HEK293T (cell line): ENCODE data around the gene MOXD1.
"Not testable (repeated sequence)": the region's sequence is repeated elsewhere in the genome, so short reads cannot be mapped to it uniquely, and the experiment has no call there.

ENCODE experiments used
- CTCF ChIA-PET: fragments of 350-600 bp; formaldehyde crosslinking; extraction: SDS; loops from one replicate; lab custom pipeline; 2021; ENCODE audit warnings: antibody characterized with exemption, inconsistent platforms; lab: Yijun Ruan, JAX
- POLR2A ChIA-PET: fragments of 350-600 bp; formaldehyde crosslinking; extraction: SDS; loops from one replicate; lab custom pipeline; 2020; ENCODE audit warnings: antibody characterized with exemption, inconsistent platforms; lab: Yijun Ruan, JAX
- DNase-seq: peaks from one replicate; pipeline ENCODE4 v3.0.0; 2012; ENCODE audit warnings: mixed read lengths; ENCODE audit errors: extremely low spot score
- ARNT ChIP-seq: fragments of 450-650 bp; IDR thresholded peaks from 2 replicates; pipeline ENCODE4 v1.6.1; 2017; ENCODE audit warnings: mild to moderate bottlenecking
- BHLHE40 ChIP-seq: fragments of 450-650 bp; IDR thresholded peaks from 2 replicates; pipeline ENCODE4 v1.6.1; 2016; ENCODE audit warnings: mild to moderate bottlenecking, moderate library complexity, borderline replicate concordance
- CTBP1 ChIP-seq: fragments of 450-650 bp; IDR thresholded peaks from 2 replicates; pipeline ENCODE4 v1.6.1; 2016; ENCODE audit warnings: borderline replicate concordance
- ELF4 ChIP-seq: fragments of 450-650 bp; IDR thresholded peaks from 2 replicates; pipeline ENCODE4 v1.6.1; 2017; ENCODE audit warnings: antibody characterized with exemption
- FOXA1 ChIP-seq: fragments of 450-650 bp; IDR thresholded peaks from 2 replicates; pipeline ENCODE4 v1.6.1; 2016; ENCODE audit warnings: mild to moderate bottlenecking
- FOXK2 ChIP-seq: fragments of 450-650 bp; IDR thresholded peaks from 2 replicates; pipeline ENCODE4 v1.6.1; 2016; ENCODE audit warnings: mild to moderate bottlenecking
- FOXM1 ChIP-seq: fragments of 450-650 bp; IDR thresholded peaks from 2 replicates; pipeline ENCODE4 v1.6.1; 2017; ENCODE audit warnings: mild to moderate bottlenecking, borderline replicate concordance
- HDGF ChIP-seq: fragments of 450-650 bp; IDR thresholded peaks from 2 replicates; pipeline ENCODE4 v1.6.1; 2017; ENCODE audit warnings: antibody characterized with exemption, borderline replicate concordance
- L3MBTL2 ChIP-seq: fragments of 450-650 bp; conservative IDR thresholded peaks from 2 replicates; pipeline ENCODE4 v1.6.1; 2016; ENCODE audit warnings: mild to moderate bottlenecking
- LEF1 ChIP-seq: fragments of 450-650 bp; IDR thresholded peaks from 2 replicates; pipeline ENCODE4 v1.6.1; 2017; ENCODE audit warnings: mild to moderate bottlenecking, borderline replicate concordance
- NFRKB ChIP-seq: fragments of 450-650 bp; IDR thresholded peaks from 2 replicates; pipeline ENCODE4 v1.6.1; 2016; ENCODE audit warnings: mild to moderate bottlenecking, moderate library complexity
- SP1 ChIP-seq: fragments of 450-650 bp; IDR thresholded peaks from 2 replicates; pipeline ENCODE4 v1.6.1; 2017
- SUZ12 ChIP-seq: fragments of 450-650 bp; IDR thresholded peaks from 2 replicates; pipeline ENCODE4 v1.6.1; 2016; ENCODE audit warnings: mild to moderate bottlenecking
- TARDBP ChIP-seq: fragments of 450-650 bp; IDR thresholded peaks from 2 replicates; pipeline ENCODE4 v1.6.1; 2016
- ZNF384 ChIP-seq: fragments of 450-650 bp; IDR thresholded peaks from 2 replicates; pipeline ENCODE4 v1.6.1; 2016
- TF ChIP-seq, protein P1 (sequence below): fragments of 450-650 bp; IDR thresholded peaks from 2 replicates; pipeline ENCODE4 v1.6.1; 2016

The MOXD1 gene

DNA sequence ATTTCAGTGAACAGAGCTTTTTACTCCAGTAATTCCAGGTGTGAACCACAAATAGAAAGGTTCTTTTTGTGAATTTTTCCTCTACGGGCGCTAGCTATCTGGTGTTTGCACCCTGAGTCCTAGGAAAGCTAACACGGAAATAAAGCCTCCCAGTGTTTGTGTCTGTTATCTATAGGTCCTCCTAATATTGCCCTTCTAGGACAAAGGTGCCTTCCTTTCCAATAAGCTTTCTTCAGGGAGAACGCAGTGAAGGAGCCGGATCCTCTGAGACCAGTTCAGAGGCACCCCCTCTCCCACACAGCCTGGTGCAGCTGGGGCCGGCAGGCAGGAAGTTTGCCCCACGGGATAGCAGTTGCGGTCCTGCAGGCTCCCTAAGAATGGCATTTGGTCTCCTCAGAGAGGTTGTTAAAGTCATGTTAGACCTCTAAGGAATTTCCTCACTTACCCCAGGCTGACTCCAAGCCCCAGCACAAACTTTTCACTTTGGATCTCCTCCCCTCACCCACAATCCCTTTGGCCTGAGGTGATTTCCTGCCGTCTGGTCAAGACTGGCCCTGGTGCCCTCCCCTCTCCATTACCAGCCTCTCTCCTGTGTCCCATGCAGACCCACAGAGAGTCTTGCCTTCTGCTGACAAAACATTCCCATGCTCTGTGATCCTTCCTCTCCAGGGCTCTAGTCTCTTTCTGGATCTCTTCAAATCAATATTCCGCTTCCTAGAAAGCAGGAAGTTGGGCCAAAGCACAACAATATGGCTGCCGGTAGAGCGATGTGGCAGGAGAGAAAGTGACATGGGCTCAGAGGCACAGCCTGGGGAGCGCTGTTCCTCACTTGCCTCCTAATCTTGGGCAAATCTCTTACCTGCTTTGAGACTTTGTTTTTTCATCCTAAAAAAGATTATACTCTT is 126.0 kb downstream of the MOXD1 start:
- no peak for DNase-seq
- no peak for TF ChIP-seq SUZ12
- TF ChIP-seq, protein P1, sequence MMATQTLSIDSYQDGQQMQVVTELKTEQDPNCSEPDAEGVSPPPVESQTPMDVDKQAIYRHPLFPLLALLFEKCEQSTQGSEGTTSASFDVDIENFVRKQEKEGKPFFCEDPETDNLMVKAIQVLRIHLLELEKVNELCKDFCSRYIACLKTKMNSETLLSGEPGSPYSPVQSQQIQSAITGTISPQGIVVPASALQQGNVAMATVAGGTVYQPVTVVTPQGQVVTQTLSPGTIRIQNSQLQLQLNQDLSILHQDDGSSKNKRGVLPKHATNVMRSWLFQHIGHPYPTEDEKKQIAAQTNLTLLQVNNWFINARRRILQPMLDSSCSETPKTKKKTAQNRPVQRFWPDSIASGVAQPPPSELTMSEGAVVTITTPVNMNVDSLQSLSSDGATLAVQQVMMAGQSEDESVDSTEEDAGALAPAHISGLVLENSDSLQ: no peak
- no peak for TF ChIP-seq CTBP1
- no peak for TF ChIP-seq NFRKB
- no peak for TF ChIP-seq SP1
- CTCF ChIA-PET: interaction anchor here (0.6 to 1.0 kb wide), 2 partner anchors 23 to 207 kb away, joined by 3 to 4 read pairs; no protein-coding TSS in a partner anchor
- POLR2A ChIA-PET: no interaction called here

DNA sequence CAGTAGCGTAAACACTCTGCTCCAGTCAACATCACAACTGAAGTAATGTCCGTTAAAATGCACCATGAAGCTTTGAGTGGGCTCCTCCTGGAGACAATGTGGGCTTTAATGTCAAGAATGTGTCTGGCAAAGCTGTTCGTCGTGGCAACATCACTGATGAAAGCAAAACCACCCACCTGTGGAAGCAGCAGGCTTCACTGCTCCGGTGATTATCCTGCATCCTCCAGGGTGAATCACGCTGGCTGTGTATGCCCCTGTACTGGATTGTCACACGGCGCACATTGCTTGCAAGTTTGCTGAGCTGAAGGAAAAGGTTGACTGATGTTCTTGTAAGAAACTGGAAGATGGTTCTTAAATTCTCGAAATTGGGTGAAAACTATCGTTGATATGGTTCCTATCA is 128.5 kb downstream of the MOXD1 start:
- TF ChIP-seq LEF1: no peak
- no peak for TF ChIP-seq TARDBP
- no peak for TF ChIP-seq ARNT
- TF ChIP-seq SUZ12: no peak
- no peak for TF ChIP-seq FOXK2
- no peak for TF ChIP-seq SP1
- no peak for TF ChIP-seq ELF4
- CTCF ChIA-PET: interaction anchor here (0.7 to 1.0 kb wide), 3 partner anchors 9 to 12 kb away, joined by 3 read pairs; no protein-coding TSS in a partner anchor
- DNase-seq: no peak
- POLR2A ChIA-PET: interaction anchor here (0.8 kb wide), 1 partner anchor 240 kb away, joined by 3 read pairs; the partner anchor contains the start of gene STX7

DNA sequence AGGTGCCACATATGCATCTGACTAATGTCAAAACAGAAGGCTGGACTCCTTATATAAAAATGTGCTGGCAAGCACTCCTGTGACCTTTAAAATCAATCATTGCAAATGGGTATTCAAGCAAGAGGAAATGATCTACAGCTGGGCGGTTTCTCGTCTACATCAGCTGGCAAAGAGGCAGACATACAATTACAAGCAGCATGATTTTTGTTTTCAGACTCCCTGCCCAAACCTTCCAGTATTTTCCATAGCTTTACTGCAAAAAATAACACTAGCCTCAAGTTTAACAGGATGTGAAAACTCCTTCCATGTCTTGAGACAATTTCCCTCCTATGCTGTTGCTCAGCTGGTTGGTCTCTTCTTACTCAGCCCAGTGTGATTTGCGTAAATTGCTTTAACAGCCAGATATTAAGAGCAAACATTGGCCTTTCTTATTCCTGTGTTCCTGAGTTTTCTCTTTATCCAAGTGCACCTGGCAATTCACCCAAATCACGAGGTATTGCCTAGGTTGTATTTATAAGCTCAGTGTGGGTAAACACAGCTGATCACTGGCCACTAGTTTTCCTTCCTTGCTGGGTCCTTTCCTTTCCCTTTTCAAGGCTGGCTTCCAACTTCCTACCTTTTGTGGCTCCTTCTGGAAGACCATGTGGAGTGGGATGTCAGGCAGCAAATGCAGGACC is 130.4 kb downstream of the MOXD1 start:
- DNase-seq: no peak
- TF ChIP-seq BHLHE40: no peak
- no peak for TF ChIP-seq ZNF384
- no peak for TF ChIP-seq L3MBTL2
- TF ChIP-seq, protein P1: no peak
- no peak for TF ChIP-seq NFRKB
- TF ChIP-seq ELF4: no peak
- no peak for TF ChIP-seq HDGF
- TF ChIP-seq LEF1: no peak
- no peak for TF ChIP-seq TARDBP
- CTCF ChIA-PET: interaction anchor here (5.6 kb wide), 1 partner anchor 9 kb away, joined by 37 read pairs; no protein-coding TSS in a partner anchor
- POLR2A ChIA-PET: no interaction called here

DNA sequence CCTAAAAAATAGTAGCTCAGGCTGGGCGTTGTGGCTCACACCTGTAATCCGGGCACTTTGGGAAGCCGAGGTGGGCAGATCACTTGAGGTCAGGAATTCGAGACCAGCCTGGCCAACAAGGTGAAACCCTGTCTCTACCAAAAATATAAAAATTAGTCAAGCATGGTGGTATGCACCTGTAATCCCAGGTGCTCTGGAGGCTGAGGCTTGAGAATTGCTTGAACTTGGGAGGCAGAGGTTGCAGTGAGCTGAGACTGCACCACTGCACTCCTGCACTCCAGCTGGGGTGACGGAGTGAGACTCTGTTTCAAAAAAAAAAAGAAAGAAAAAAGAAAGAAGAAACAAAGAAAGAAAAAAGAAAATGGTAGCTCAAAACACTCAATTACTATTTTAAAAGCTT is 132.6 kb downstream of the MOXD1 start:
- DNase-seq, POLR2A ChIA-PET: not testable (repeated sequence)
- CTCF ChIA-PET: interaction anchor here (5.6 kb wide), 1 partner anchor 11 kb away, joined by 37 read pairs; no protein-coding TSS in a partner anchor

DNA sequence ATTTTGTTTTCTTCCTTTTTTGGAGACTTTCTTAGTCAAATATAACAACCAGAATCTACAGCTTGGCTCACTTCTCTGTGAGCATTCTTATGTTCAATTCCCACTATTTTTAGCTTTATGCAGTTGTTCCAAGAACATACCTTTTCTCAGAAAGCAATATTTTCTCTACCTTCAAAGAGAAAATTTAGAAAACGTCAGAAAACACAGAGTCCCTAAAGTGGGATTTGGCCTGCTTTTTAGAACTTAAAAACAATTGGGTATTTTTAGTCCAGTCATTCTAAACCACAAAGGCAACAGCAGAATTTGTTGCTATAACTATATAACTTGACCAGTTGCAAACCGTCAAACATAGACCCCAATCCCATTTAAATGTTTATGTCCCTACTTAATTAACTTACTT is 133.1 kb downstream of the MOXD1 start:
- ChIA-PET POLR2A (no interaction called here), CTCF (interaction anchor here (5.6 kb wide), 1 partner anchor 12 kb away, joined by 37 read pairs; no protein-coding TSS in a partner anchor)
- no peak for TF ChIP-seq FOXA1
- TF ChIP-seq CTBP1: no peak
- no peak for TF ChIP-seq FOXM1
- no peak for TF ChIP-seq ARNT
- no peak for TF ChIP-seq SP1
- no peak for TF ChIP-seq L3MBTL2
- TF ChIP-seq BHLHE40: no peak
- TF ChIP-seq FOXK2: no peak
- TF ChIP-seq NFRKB: no peak
- TF ChIP-seq, protein P1: no peak
- no peak for TF ChIP-seq ZNF384
- TF ChIP-seq TARDBP: no peak
- TF ChIP-seq HDGF: no peak
- no peak for TF ChIP-seq SUZ12
- TF ChIP-seq ELF4: no peak
- TF ChIP-seq LEF1: no peak
- no peak for DNase-seq

DNA sequence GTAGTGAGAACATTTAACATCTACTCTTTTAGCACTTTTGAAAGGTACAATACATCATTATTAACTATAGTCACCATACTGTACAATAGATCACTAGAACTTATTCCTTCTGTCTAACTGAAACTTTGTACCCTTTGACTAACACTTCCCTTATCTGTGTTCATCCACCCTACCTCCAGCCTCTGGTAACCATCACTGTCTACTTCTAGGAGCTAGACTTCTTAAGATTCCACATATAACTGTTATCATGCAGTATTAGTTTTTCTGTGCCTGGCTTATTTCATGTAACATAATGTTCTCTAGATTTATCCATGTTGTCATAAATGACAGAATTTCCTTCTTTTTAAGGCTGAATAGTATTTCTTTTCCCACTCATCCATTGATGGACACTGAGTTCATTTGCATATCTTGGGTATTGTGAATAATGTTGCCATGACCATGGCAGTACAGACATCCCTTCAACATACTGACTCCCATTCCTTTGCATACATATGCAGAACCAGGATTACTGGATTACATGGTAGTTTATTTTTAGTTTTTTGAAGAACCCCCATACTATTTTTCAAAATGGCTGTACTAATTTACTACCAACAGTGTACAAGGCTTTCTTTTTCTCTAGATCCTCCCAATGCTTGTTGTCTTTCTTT is 135.7 kb downstream of the MOXD1 start:
- CTCF ChIA-PET: no interaction called here
- POLR2A ChIA-PET: no interaction called here
- TF ChIP-seq FOXK2 (no peak), L3MBTL2 (no peak), NFRKB (no peak), SUZ12 (no peak), ARNT (no peak)
- TF ChIP-seq, protein P1: no peak
- no peak for DNase-seq
